SH-SY5Y (cell line): Measurements from ENCODE around the gene CCDC14.

ENCODE experiments used
- GATA2 ChIP-seq: IDR thresholded peaks from 2 replicates; pipeline ENCODE4 v1.6.1; 2011; ENCODE audit warnings: mild to moderate bottlenecking, low read depth, low read length
- GATA3 ChIP-seq: IDR thresholded peaks from 2 replicates; pipeline ENCODE4 v1.6.1; 2011; ENCODE audit warnings: low read depth, mild to moderate bottlenecking, low read length, moderate library complexity

DNA sequence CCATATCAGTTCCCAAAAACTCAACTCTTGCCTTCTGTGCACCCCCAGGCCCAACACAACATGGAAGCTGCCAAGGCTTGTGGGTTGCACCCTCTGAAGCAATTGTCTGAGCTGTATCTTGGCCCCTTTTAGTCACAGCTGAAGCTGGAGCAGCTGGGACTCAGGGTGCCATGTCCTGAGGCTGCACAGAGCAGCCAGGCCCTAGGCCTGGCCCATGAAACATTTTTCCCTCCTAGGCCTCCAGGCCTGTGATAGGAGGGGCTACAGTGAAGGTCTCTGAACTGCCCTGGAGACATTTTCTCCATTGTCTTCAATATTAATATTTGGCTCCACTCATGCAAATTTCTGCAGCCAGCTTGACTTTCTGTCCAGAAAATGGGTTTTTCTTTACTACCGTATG lies 68.8 kb downstream of the CCDC14 start:
- TF ChIP-seq GATA2 (no peak), GATA3 (no peak)
